PFSK-1 (cell line): ENCODE measurements around the gene SSU72.

Experiments used
- FOXP2 ChIP-seq: optimal IDR thresholded peaks from 2 replicates; pipeline ENCODE3; 2011; ENCODE audit warnings: borderline replicate concordance, control low read depth, inconsistent platforms; ENCODE audit not compliant: insufficient read depth; ENCODE audit errors: extremely low read length, extremely low read depth
- POLR2AphosphoS5 ChIP-seq: IDR thresholded peaks from 2 replicates; pipeline ENCODE4 v1.6.1; 2012; ENCODE audit warnings: low read depth, mild to moderate bottlenecking, control low read depth, low read length, moderate library complexity
- SIN3A ChIP-seq: IDR thresholded peaks from 2 replicates; pipeline ENCODE4 v1.6.1; 2012; ENCODE audit warnings: mild to moderate bottlenecking, low read length, moderate library complexity, borderline replicate concordance; ENCODE audit not compliant: insufficient read depth
- TAF1 ChIP-seq: IDR thresholded peaks from 2 replicates; pipeline ENCODE4 v1.6.1; 2012; ENCODE audit warnings: low read length, control low read depth, borderline replicate concordance; ENCODE audit not compliant: insufficient read depth
- TF ChIP-seq, protein P1 (sequence below), 2 experiments: IDR thresholded peaks; 2 replicates each; pipeline versions ENCODE4 v1.6.1 to v1.8.0; 2011 to 2012; ENCODE audit warnings: low read depth in 2 of 2, low read length in 2 of 2, control low read depth in 1 of 2, inconsistent platforms in 1 of 2, mild to moderate bottlenecking in 1 of 2, moderate library complexity in 1 of 2; ENCODE audit not compliant: insufficient read depth in 1 of 2

The SSU72 gene

DNA sequence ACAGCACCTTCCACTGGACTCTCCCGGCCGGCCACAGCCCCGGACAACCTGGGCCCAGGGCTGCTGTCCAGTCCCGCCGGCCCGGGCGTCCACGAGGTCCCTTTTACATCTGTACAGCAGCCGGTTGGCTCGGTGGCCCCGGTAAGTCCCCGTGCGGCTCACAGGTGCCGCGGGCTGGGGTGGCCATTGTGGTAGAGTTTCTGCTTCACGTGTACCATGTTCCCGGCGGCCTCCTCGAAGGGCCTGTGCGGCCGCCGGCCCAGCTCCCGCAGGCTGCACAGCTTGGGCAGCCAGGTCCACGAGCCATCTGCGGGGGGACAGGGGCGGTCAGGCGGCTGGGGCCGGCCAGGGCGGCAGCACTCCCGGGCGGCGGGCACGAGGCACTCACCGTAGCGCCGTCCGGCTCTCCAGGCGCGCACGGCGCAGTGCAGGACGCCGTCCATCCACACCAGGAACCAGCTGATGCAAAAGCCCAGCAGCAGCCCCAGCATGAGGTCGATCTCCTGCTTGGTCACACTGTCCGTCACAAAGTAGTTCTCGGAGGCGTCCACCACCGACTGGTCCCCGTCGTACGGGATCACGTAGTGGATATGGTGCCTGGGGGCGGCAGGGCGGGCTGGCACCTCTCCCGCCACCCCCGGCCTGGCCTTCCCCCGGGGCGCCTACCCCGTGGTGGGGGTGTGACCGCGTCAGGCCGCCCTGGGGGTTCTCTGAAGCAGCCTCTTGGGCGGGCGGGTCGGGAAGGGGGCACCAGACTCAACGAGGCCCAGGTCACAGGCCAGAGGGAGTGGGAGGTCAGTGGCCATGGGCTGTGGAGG is 39.3 kb downstream of the SSU72 start:
- TF ChIP-seq POLR2AphosphoS5 (no peak), SIN3A (no peak), TAF1 (no peak), FOXP2 (no peak)
- TF ChIP-seq, protein P1, sequence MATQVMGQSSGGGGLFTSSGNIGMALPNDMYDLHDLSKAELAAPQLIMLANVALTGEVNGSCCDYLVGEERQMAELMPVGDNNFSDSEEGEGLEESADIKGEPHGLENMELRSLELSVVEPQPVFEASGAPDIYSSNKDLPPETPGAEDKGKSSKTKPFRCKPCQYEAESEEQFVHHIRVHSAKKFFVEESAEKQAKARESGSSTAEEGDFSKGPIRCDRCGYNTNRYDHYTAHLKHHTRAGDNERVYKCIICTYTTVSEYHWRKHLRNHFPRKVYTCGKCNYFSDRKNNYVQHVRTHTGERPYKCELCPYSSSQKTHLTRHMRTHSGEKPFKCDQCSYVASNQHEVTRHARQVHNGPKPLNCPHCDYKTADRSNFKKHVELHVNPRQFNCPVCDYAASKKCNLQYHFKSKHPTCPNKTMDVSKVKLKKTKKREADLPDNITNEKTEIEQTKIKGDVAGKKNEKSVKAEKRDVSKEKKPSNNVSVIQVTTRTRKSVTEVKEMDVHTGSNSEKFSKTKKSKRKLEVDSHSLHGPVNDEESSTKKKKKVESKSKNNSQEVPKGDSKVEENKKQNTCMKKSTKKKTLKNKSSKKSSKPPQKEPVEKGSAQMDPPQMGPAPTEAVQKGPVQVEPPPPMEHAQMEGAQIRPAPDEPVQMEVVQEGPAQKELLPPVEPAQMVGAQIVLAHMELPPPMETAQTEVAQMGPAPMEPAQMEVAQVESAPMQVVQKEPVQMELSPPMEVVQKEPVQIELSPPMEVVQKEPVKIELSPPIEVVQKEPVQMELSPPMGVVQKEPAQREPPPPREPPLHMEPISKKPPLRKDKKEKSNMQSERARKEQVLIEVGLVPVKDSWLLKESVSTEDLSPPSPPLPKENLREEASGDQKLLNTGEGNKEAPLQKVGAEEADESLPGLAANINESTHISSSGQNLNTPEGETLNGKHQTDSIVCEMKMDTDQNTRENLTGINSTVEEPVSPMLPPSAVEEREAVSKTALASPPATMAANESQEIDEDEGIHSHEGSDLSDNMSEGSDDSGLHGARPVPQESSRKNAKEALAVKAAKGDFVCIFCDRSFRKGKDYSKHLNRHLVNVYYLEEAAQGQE (IDR thresholded peaks at IDR 0.05; ENCODE audit: insufficient read depth in 1 of 2, low read depth in 2 of 2, low read length in 2 of 2), result no peak

DNA sequence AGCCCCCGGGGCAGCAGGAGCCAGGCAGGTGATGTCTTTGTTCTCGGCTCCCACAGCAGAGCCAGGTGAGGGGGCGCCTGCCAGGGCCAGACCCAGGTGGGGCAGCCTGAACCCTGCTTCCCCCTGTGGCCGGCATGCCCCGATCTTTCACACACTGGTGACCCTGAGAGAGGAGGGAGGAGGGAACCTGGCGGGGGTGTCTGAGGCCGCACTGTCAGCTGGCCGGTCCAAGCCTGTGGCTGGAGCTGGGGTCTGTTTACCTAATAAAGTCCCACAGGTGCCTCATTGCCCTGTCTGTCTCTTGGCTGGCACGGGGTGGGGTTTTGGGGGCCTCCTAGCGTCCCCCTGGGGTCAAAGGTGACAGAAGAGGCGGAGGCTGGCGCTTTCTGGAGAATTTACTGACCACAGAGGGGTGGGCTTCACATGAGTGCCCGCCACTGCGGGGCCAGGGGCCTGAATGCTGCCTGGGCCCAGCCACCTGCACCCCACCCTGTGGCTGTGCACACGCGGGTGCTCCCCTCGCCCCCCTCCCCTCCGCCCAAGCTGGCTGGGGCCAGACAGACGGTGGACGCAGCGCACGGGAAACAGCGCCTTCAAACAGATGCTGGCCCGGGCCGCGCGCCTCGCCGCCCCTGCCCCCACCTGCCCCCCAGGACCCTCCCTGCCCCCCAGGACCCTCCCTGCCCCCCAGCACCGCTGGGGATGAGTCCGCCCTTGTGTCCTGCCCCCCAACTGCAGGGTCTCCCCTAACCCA is 40.1 kb downstream of the SSU72 start:
- TF ChIP-seq, protein P1 (IDR thresholded peaks at IDR 0.05; ENCODE audit: insufficient read depth in 1 of 2, low read depth in 2 of 2, low read length in 2 of 2), result no peak
- TF ChIP-seq SIN3A (no peak), FOXP2 (no peak), POLR2AphosphoS5 (no peak), TAF1 (no peak)

GRCh38 chr1:1531947-1532346 is 42.7 kb downstream of the SSU72 start:
- no peak for TF ChIP-seq SIN3A
- no peak for TF ChIP-seq FOXP2
- TF ChIP-seq POLR2AphosphoS5, result no peak
- no peak for TF ChIP-seq TAF1
- TF ChIP-seq, protein P1 (IDR thresholded peaks at IDR 0.05; ENCODE audit: insufficient read depth in 1 of 2, low read depth in 2 of 2, low read length in 2 of 2), result no peak

DNA sequence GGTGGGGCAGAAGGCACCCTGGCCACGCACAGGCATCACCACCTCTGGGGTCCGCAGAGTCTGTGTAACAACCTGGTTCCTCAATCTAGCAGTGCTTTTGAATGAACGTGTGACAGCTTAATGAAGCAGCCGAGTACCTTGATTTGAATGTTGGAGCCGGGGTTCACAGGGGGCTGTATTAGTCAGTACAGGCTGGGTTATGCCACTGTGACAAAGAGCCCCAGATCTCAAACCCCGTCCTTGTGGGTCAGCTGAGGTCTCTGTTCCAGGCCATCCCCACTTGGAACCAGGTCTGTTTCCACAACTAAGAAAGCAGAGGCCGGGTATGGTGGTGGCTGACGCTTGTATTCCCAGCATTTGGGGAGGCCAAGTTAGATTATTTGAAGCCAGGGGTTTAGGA is 44.7 kb downstream of the SSU72 start:
- TF ChIP-seq, protein P1 (IDR thresholded peaks at IDR 0.05; ENCODE audit: insufficient read depth in 1 of 2, low read depth in 2 of 2, low read length in 2 of 2), result no peak
- TF ChIP-seq SIN3A, result no peak
- no peak for TF ChIP-seq FOXP2
- no peak for TF ChIP-seq POLR2AphosphoS5
- TF ChIP-seq TAF1, result no peak
